ENCODE data around the gene GALE. TPM values are rescaled to one million over a fixed set of nuclear protein-coding genes. Genes with fewer than 3 reads are reported as not detected.

The GALE gene
- total RNA-seq, 2 experiments from 2014 or later: 16.8 to 17.9 TPM

- intact Hi-C loops (cut with micrococcal nuclease; ENCODE audit: unreplicated experiment): no loop called here
- Histone ChIP-seq H3K27ac (ENCODE audit: low read depth, low read length, poor library complexity, severe bottlenecking) (no peak overlapping the region), H4K20me1 (ENCODE audit: insufficient read depth, low read length) (no peaks in the 10 kb centered on the region), H3K79me2 (ENCODE audit: insufficient read depth, low read depth, low read length) (peaks cover 37% of the 10 kb centered on the region), H3K9me2 (ENCODE audit: insufficient read depth, low read length) (no peaks in the 10 kb centered on the region), H3K9me3 (ENCODE audit: low read length) (no peaks in the 10 kb centered on the region), H2AFZ (ENCODE audit: low read length) (no peak overlapping the region), H3K4me1 (ENCODE audit: insufficient read depth, low read length, poor library complexity, severe bottlenecking) (peaks cover 40% of the 10 kb centered on the region), H3K36me3 (ENCODE audit: insufficient read depth, low read length) (peaks cover 24% of the 10 kb centered on the region), H3K4me3 (ENCODE audit: low read depth, low read length, poor library complexity, severe bottlenecking) (no peak overlapping the region), H3K4me2 (ENCODE audit: low read length) (peak overlapping the region; percentile 73; the same call in 1 of the 2 replicates)
- ChIA-PET CTCF (ENCODE audit: unreplicated experiment) (interaction anchor here (1.0 to 1.1 kb wide), 2 partner anchors 108 to 140 kb away, joined by 3 read pairs; no protein-coding TSS in a partner anchor), POLR2A (interaction anchor here (0.7 to 1.8 kb wide), 4 partner anchors 14 to 136 kb away, joined by 3 to 4 read pairs (median 3); partner anchors contain the start of gene GALE)
- TF ChIP-seq, protein P1, sequence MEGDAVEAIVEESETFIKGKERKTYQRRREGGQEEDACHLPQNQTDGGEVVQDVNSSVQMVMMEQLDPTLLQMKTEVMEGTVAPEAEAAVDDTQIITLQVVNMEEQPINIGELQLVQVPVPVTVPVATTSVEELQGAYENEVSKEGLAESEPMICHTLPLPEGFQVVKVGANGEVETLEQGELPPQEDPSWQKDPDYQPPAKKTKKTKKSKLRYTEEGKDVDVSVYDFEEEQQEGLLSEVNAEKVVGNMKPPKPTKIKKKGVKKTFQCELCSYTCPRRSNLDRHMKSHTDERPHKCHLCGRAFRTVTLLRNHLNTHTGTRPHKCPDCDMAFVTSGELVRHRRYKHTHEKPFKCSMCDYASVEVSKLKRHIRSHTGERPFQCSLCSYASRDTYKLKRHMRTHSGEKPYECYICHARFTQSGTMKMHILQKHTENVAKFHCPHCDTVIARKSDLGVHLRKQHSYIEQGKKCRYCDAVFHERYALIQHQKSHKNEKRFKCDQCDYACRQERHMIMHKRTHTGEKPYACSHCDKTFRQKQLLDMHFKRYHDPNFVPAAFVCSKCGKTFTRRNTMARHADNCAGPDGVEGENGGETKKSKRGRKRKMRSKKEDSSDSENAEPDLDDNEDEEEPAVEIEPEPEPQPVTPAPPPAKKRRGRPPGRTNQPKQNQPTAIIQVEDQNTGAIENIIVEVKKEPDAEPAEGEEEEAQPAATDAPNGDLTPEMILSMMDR (conservative IDR thresholded peaks at IDR 0.05; ENCODE audit: low read length): no peak
- no peak for TF ChIP-seq EZH2phosphoT487 (IDR thresholded peaks at IDR 0.05; ENCODE audit: borderline replicate concordance, low read depth, low read length)
- DNase-seq (ENCODE audit: low spot score): no peak
- no TSS peak for BruUV-seq (replicated peaks)
Observed at GRCh38 chr1:23776217-23776616, 24.3 kb downstream of the GALE start.

GRCh38 chr1:23774174-23774880, 26.2 kb downstream of the GALE start:
- intact Hi-C loops (cut with micrococcal nuclease; ENCODE audit: unreplicated experiment): no loop called here
- CTCF ChIA-PET (ENCODE audit: unreplicated experiment): interaction anchor here (1.2 kb wide), 1 partner anchor 142 kb away, joined by 5 read pairs; no protein-coding TSS in a partner anchor
- Histone ChIP-seq H3K4me1 (ENCODE audit: insufficient read depth, low read length, poor library complexity, severe bottlenecking) (peaks cover 30% of the 10 kb centered on the region), H3K79me2 (ENCODE audit: insufficient read depth, low read depth, low read length) (peaks cover 24% of the 10 kb centered on the region), H3K4me3 (ENCODE audit: low read depth, low read length, poor library complexity, severe bottlenecking) (no peak overlapping the region), H3K27ac (ENCODE audit: low read depth, low read length, poor library complexity, severe bottlenecking) (no peak overlapping the region), H4K20me1 (ENCODE audit: insufficient read depth, low read length) (no peaks in the 10 kb centered on the region), H3K36me3 (ENCODE audit: insufficient read depth, low read length) (peaks cover 9% of the 10 kb centered on the region; the same call in 1 of the 2 replicates), H3K9me2 (ENCODE audit: insufficient read depth, low read length) (no peaks in the 10 kb centered on the region), H3K4me2 (ENCODE audit: low read length) (no peak overlapping the region), H2AFZ (ENCODE audit: low read length) (no peak overlapping the region), H3K9me3 (ENCODE audit: low read length) (no peaks in the 10 kb centered on the region)
- no TSS peak for BruUV-seq (replicated peaks)
- no peak for DNase-seq (ENCODE audit: low spot score)
- no peak for TF ChIP-seq EZH2phosphoT487 (IDR thresholded peaks at IDR 0.05; ENCODE audit: borderline replicate concordance, low read depth, low read length)
- TF ChIP-seq, protein P1 (conservative IDR thresholded peaks at IDR 0.05; ENCODE audit: low read length): no peak
- POLR2A ChIA-PET: interaction anchor here (0.6 kb wide), 1 partner anchor 267 kb away, joined by 3 read pairs; no protein-coding TSS in a partner anchor

DNA sequence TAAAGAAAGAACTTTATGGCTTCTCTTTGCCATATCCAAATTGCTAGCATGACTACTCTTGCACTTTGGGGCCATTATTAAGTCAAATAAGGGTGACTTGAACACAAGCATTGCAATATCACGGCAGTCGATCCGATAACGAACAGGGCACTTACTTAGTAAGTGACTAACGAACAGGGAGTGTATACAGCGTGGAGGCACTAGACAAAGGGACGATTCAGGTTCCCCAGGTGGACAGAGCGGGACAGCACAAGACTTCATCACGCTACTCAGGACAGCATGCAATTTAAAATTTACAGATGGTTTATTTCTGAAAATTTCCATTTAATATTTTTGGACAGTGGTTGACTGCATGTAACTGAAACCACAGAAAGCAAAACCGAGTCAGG, 27.7 kb downstream of the GALE start:
- Histone ChIP-seq H3K4me3 (ENCODE audit: low read depth, low read length, poor library complexity, severe bottlenecking) (no peak overlapping the region), H3K79me2 (ENCODE audit: insufficient read depth, low read depth, low read length) (peaks cover 13% of the 10 kb centered on the region), H4K20me1 (ENCODE audit: insufficient read depth, low read length) (no peaks in the 10 kb centered on the region), H3K27ac (ENCODE audit: low read depth, low read length, poor library complexity, severe bottlenecking) (no peak overlapping the region), H3K4me2 (ENCODE audit: low read length) (peak overlapping the region; percentile 61), H2AFZ (ENCODE audit: low read length) (no peak overlapping the region), H3K9me3 (ENCODE audit: low read length) (no peaks in the 10 kb centered on the region), H3K36me3 (ENCODE audit: insufficient read depth, low read length) (peaks cover 19% of the 10 kb centered on the region; the same call in 1 of the 2 replicates), H3K9me2 (ENCODE audit: insufficient read depth, low read length) (no peaks in the 10 kb centered on the region), H3K4me1 (ENCODE audit: insufficient read depth, low read length, poor library complexity, severe bottlenecking) (peaks cover 25% of the 10 kb centered on the region)
- intact Hi-C loops (cut with micrococcal nuclease; ENCODE audit: unreplicated experiment): loop anchor here (1.0 kb wide), 2 partner anchors 81 to 143 kb away; no protein-coding TSS in a partner anchor
- ChIA-PET POLR2A (no interaction called here), CTCF (ENCODE audit: unreplicated experiment) (no interaction called here)
- TF ChIP-seq, protein P1 (conservative IDR thresholded peaks at IDR 0.05; ENCODE audit: low read length): no peak
- TF ChIP-seq EZH2phosphoT487 (IDR thresholded peaks at IDR 0.05; ENCODE audit: borderline replicate concordance, low read depth, low read length): no peak
- DNase-seq (ENCODE audit: low spot score): no peak
- no TSS peak for BruUV-seq (replicated peaks)

Data from OCI-LY7 (cell line).